HG03432 (cell line): ENCODE data around the gene RPS19BP1.

Experiments
- ATAC-seq: cut with Tn5 transposase; IDR thresholded peaks from one replicate; pipeline ENCODE4 v1.9.1; 2021; ENCODE audit warnings: mild to moderate bottlenecking, moderate library complexity; ENCODE audit not compliant: unreplicated experiment

RPS19BP1 gene

GRCh38 chr22:39559456-39560105 is 27.0 kb upstream of the RPS19BP1 start:
- no peak for ATAC-seq

- ATAC-seq: no peak
These were observed 26.4 kb upstream of the RPS19BP1 start for GRCh38 chr22:39558950-39559349.

GRCh38 chr22:39558254-39558727 is 25.7 kb upstream of the RPS19BP1 start:
- no peak for ATAC-seq

DNA sequence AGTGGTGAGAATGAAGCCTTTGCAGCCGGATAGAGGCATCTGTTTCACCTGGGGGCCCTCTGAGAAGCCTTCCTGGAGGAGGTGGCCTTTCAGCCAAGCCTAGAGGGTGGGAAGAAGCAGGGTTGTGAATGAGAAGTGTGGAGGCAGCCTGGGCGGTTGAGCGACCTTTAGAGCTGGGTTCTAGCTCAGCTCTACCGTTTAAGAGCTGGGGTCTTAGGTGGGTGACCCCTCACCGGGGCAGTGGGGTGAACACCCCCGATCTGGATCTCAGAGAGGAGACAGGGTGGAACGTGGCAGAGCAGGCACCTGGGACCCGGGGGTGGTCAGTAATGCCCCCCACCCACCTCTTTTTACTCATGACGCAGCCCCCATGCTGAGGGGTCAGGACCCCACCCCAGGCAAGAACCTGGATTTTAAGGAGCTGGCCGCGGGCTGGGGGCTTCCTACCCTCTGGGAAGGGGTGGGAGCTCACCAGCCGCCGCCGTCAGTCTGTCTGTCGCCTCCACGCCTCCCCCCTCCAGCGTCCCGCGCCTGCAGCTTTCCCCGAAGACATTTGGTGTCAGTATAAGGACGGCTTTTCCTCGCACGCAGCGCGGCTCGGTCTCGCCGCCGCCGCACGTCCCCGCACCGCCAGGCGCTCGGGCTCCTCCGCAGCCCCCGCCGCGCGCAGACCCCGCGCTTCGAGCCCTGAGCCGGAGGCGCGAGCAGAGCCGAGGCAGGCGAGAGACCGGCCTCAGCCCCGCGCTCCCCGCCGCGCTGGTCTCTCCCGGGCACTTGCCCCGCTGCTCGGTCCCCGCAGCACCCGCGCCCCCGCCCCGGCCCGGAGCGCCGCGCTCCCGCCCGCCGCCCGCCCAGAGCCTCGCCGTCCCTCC is 24.7 kb upstream of the RPS19BP1 start:
- ATAC-seq: no peak

- ATAC-seq: no peak
These were observed 21.6 kb upstream of the RPS19BP1 start for GRCh38 chr22:39554151-39554550.

GRCh38 chr22:39553429-39553828 is 20.9 kb upstream of the RPS19BP1 start:
- no peak for ATAC-seq

GRCh38 chr22:39547587-39547947 is 15.0 kb upstream of the RPS19BP1 start:
- no peak for ATAC-seq

DNA sequence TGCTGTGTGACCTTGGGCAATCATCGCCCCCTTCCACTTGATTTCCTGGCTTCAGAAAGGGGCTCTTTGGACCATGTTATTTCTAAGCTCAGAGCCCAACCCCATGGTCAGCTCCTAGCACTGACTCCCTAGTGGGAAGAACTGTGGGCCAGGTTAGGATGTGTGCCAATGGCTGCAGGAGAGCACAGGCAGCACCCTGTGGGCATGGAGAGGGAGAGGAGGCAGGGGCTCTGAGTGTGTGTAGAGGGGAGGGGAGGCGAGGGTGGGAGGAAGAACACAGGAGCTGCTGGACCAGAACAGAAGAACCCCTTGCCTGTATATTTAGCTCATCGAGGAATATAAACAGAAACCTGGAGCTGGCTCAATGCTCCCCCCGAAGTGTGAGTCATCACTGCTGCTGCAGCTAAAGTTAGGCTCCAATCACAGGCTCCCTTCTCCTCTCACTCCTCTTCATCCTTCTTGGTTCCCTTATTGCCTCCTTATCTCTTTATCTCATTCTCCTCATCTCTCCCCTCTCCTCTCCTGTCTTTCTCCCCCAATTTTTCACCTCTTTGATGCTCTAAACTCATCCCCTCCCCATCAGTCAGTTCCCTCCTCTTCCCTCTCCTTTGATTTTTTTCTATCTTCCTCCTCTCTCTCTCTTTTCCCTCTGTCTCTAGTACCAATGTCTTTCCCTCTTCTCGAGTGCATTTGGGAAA is 14.5 kb upstream of the RPS19BP1 start:
- ATAC-seq: no peak

- no peak for ATAC-seq
These were observed 13.1 kb upstream of the RPS19BP1 start for GRCh38 chr22:39545386-39546365.

GRCh38 chr22:39543095-39543494 is 10.5 kb upstream of the RPS19BP1 start:
- ATAC-seq: no peak

- no peak for ATAC-seq
These were observed 5.4 kb upstream of the RPS19BP1 start for GRCh38 chr22:39537975-39538374.

- ATAC-seq: no peak
These were observed 4.2 kb upstream of the RPS19BP1 start for GRCh38 chr22:39536711-39537110.

DNA sequence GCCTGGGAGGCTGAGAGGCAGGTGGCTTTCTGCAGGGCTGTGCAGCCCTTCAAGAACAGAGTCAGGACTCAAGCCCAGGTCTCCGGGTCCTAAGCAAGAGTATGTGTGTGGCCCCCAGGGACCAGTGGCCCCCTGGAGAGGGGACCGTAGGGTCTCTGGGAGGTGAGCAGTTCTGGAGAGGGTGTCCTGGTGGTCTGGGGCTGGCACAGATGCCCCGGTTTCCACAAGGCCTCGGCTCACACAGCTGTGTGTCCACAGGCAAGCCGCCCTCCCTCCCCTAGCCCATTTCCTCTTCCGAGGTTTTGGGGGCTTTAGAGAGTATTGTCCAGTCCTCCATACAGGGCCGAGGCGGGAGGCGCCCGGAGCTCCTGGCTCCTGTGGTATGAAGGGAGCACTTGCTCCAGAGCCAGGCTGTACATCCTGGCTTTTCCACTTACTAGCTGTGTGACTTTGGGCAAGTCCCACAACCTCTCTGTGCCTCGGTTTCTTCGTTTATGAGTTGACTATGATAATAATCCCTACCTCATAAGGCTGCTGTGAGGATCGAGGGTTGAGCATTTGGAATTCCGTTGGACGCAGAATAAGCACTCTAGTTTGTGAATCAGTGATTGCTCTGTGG is 3.4 kb upstream of the RPS19BP1 start:
- no peak for ATAC-seq

- ATAC-seq: no peak
These were observed 2.8 kb upstream of the RPS19BP1 start for GRCh38 chr22:39535357-39535725.

GRCh38 chr22:39534591-39535356 is 2.2 kb upstream of the RPS19BP1 start:
- ATAC-seq: no peak

DNA sequence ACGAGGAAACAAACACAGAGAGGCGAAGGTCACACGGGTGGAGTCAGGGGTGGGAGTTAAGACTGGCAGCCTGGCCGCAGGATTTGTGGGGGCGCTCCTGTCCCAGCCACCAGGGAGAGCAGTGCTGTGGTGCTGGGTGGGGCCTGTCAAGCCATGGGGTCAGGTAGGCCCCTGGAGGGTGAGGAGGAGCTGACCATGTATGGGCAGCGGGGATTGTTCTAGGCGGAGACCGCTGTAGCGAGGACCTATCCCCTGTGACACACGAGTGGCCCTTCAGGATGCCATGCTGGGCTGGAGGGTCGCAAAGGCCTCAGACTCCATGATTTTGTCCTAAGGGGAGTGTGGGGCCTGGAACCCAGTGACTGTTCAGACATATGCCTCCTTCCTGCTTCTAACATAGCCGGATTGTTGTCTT is 1.6 kb upstream of the RPS19BP1 start:
- ATAC-seq: no peak

GRCh38 chr22:39530692-39531331 is 1.7 kb downstream of the RPS19BP1 start:
- ATAC-seq: no peak

DNA sequence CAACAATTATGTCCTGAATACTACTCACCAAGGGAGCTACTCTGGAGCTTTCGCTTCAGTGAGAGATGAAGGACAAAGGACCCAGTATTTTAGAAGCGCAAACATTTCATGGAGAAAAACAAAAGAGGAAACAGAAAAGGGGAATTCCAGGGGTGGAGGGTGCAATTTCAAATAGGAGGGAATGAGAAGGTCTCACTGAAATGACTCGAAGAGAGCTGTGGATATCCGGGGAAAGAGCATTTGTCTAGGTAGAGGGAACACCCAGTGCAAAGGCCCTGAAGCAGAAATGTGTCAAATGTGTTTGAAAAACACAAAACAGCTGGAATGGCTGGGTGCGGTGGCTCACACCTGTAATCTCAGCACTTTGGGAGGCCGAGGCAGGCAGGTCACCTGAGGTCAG is 2.4 kb downstream of the RPS19BP1 start:
- ATAC-seq: no peak

DNA sequence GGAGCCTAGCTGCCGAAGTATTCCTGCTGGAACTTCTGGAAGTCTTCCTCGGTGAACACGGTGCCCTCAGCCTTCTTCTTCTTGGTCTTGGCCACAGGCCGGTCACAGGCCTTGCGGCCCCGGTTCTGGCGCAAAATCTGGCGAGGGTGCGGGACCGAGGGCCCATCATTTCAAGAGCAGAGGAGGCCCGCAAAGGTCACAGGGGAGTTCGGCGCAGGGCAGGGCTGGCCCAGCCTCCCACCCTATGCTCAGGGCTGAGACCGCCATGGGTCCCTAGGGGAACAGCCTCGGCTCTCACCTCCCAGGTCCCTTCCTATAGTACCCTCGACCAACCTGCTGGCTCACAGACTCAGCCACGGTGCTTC is 3.1 kb downstream of the RPS19BP1 start:
- no peak for ATAC-seq
